ENCODE measurements around the gene ZNF460.
"Not testable (repeated sequence)": the region's sequence is repeated elsewhere in the genome, so short reads cannot be mapped to it uniquely, and the experiment has no call there.

The ZNF460 gene

GRCh38 chr19:57280165-57280961, at the start of gene ZNF460:
Gene ZNF460 (plus strand): TSS chr19:57280485. CDS start chr19:57280807, 322 bp downstream.
- Mint-ChIP-seq H3K27ac (no peak within 1 kb of the TSS), H3K9me3 (peaks cover 9% of the 10 kb centered on the region), H3K36me3 (peaks cover 46% of the 10 kb centered on the region), H3K4me3 (no peak within 1 kb of the TSS), H3K27me3 (no peaks in the 10 kb centered on the region), H3K4me1 (peaks cover 32% of the 10 kb centered on the region)
- CTCF ChIA-PET: no interaction called here
- peak; percentile 98 for DNase-seq

- CTCF ChIA-PET: no interaction called here
- Mint-ChIP-seq H3K4me1 (no peaks in the 10 kb centered on the region), H3K27me3 (no peaks in the 10 kb centered on the region), H3K4me3 (no peak overlapping the region), H3K27ac (no peak overlapping the region), H3K9me3 (peaks cover 34% of the 10 kb centered on the region), H3K36me3 (peaks cover 5% of the 10 kb centered on the region)
- no peak for DNase-seq
These were observed 48.6 kb upstream of the ZNF460 start for GRCh38 chr19:57231686-57232085.

- H3K27ac Mint-ChIP-seq: no peak overlapping the region
- no peak for DNase-seq
- H3K4me3 Mint-ChIP-seq: no peak overlapping the region
- H3K36me3 Mint-ChIP-seq: peaks cover 5% of the 10 kb centered on the region
- peaks cover 23% of the 10 kb centered on the region for H3K9me3 Mint-ChIP-seq
- CTCF ChIA-PET: no interaction called here
- no peaks in the 10 kb centered on the region for H3K27me3 Mint-ChIP-seq
- no peaks in the 10 kb centered on the region for H3K4me1 Mint-ChIP-seq
These were observed 47.1 kb upstream of the ZNF460 start for GRCh38 chr19:57233207-57233606.

- Mint-ChIP-seq H3K27me3 (no peaks in the 10 kb centered on the region), H3K4me3 (peak overlapping the region; percentile 86), H3K27ac (peak overlapping the region; percentile 98), H3K4me1 (peaks cover 24% of the 10 kb centered on the region), H3K36me3 (peaks cover 27% of the 10 kb centered on the region), H3K9me3 (peaks cover 2% of the 10 kb centered on the region)
- DNase-seq: no peak
- CTCF ChIA-PET: no interaction called here
These were observed 40.3 kb upstream of the ZNF460 start for GRCh38 chr19:57239982-57240310.

GRCh38 chr19:57240311-57241090, 39.8 kb upstream of the ZNF460 start, which contains the start of gene ZNF805:
Gene ZNF805 (plus strand): TSS chr19:57240632. CDS start chr19:57240892, 260 bp downstream.
- DNase-seq: peak; percentile 98
- H3K4me3 Mint-ChIP-seq: peak within 1 kb of the TSS; percentile 86
- CTCF ChIA-PET: no interaction called here
- peaks cover 2% of the 10 kb centered on the region for H3K9me3 Mint-ChIP-seq
- H3K27me3 Mint-ChIP-seq: no peaks in the 10 kb centered on the region
- peaks cover 24% of the 10 kb centered on the region for H3K4me1 Mint-ChIP-seq
- peak within 1 kb of the TSS; percentile 98 for H3K27ac Mint-ChIP-seq
- peaks cover 30% of the 10 kb centered on the region for H3K36me3 Mint-ChIP-seq

- Mint-ChIP-seq H3K36me3 (peaks cover 36% of the 10 kb centered on the region), H3K27me3 (no peaks in the 10 kb centered on the region), H3K4me1 (peaks cover 24% of the 10 kb centered on the region), H3K27ac (peak overlapping the region; percentile 98), H3K4me3 (peak overlapping the region; percentile 86), H3K9me3 (peaks cover 2% of the 10 kb centered on the region)
- CTCF ChIA-PET: no interaction called here
- no peak for DNase-seq
These were observed 39.1 kb upstream of the ZNF460 start for GRCh38 chr19:57241176-57241575.

GRCh38 chr19:57242821-57243220, 37.5 kb upstream of the ZNF460 start:
- Mint-ChIP-seq H3K4me3 (peak overlapping the region; percentile 21), H3K9me3 (peaks cover 2% of the 10 kb centered on the region), H3K27me3 (no peaks in the 10 kb centered on the region), H3K4me1 (peaks cover 24% of the 10 kb centered on the region), H3K27ac (no peak overlapping the region), H3K36me3 (peaks cover 53% of the 10 kb centered on the region)
- CTCF ChIA-PET: no interaction called here
- no peak for DNase-seq

GRCh38 chr19:57244513-57244912, 35.8 kb upstream of the ZNF460 start:
- H3K36me3 Mint-ChIP-seq: peaks cover 66% of the 10 kb centered on the region
- peaks cover 24% of the 10 kb centered on the region for H3K4me1 Mint-ChIP-seq
- H3K27me3 Mint-ChIP-seq: no peaks in the 10 kb centered on the region
- H3K4me3 Mint-ChIP-seq: no peak overlapping the region
- CTCF ChIA-PET: no interaction called here
- H3K9me3 Mint-ChIP-seq: no peaks in the 10 kb centered on the region
- DNase-seq: no peak
- no peak overlapping the region for H3K27ac Mint-ChIP-seq

- peaks cover 68% of the 10 kb centered on the region for H3K36me3 Mint-ChIP-seq
- peaks cover 2% of the 10 kb centered on the region for H3K9me3 Mint-ChIP-seq
- no peak for DNase-seq
- H3K4me1 Mint-ChIP-seq: peaks cover 22% of the 10 kb centered on the region
- no peaks in the 10 kb centered on the region for H3K27me3 Mint-ChIP-seq
- CTCF ChIA-PET: no interaction called here
- no peak overlapping the region for H3K4me3 Mint-ChIP-seq
- H3K27ac Mint-ChIP-seq: no peak overlapping the region
These were observed 35.2 kb upstream of the ZNF460 start for GRCh38 chr19:57245066-57245465.

- Mint-ChIP-seq H3K36me3 (peaks cover 72% of the 10 kb centered on the region), H3K27ac (no peak overlapping the region), H3K4me1 (peaks cover 17% of the 10 kb centered on the region), H3K27me3 (no peaks in the 10 kb centered on the region), H3K4me3 (no peak overlapping the region), H3K9me3 (peaks cover 8% of the 10 kb centered on the region)
- CTCF ChIA-PET: no interaction called here
- no peak for DNase-seq
These were observed 34.3 kb upstream of the ZNF460 start for GRCh38 chr19:57245959-57246358.

- no peaks in the 10 kb centered on the region for H3K27me3 Mint-ChIP-seq
- H3K36me3 Mint-ChIP-seq: peaks cover 89% of the 10 kb centered on the region
- CTCF ChIA-PET: no interaction called here
- no peak for DNase-seq
- H3K4me1 Mint-ChIP-seq: no peaks in the 10 kb centered on the region
- peaks cover 28% of the 10 kb centered on the region for H3K9me3 Mint-ChIP-seq
- no peak overlapping the region for H3K4me3 Mint-ChIP-seq
- no peak overlapping the region for H3K27ac Mint-ChIP-seq
These were observed 31.6 kb upstream of the ZNF460 start for GRCh38 chr19:57248646-57249045.

GRCh38 chr19:57249329-57249728, 31.0 kb upstream of the ZNF460 start:
- DNase-seq: no peak
- CTCF ChIA-PET: no interaction called here
- H3K4me1 Mint-ChIP-seq: no peaks in the 10 kb centered on the region
- H3K27ac Mint-ChIP-seq: no peak overlapping the region
- peaks cover 91% of the 10 kb centered on the region for H3K36me3 Mint-ChIP-seq
- H3K9me3 Mint-ChIP-seq: peaks cover 34% of the 10 kb centered on the region
- H3K4me3 Mint-ChIP-seq: no peak overlapping the region
- H3K27me3 Mint-ChIP-seq: no peaks in the 10 kb centered on the region

GRCh38 chr19:57253767-57254166, 26.5 kb upstream of the ZNF460 start:
- CTCF ChIA-PET, H3K4me1 Mint-ChIP-seq, H3K27ac Mint-ChIP-seq, H3K4me3 Mint-ChIP-seq, DNase-seq, H3K27me3 Mint-ChIP-seq: not testable (repeated sequence)
- Mint-ChIP-seq H3K36me3 (peaks cover 75% of the 10 kb centered on the region), H3K9me3 (peaks cover 57% of the 10 kb centered on the region)

- no peak overlapping the region for H3K27ac Mint-ChIP-seq
- no peaks in the 10 kb centered on the region for H3K27me3 Mint-ChIP-seq
- no peak overlapping the region for H3K4me3 Mint-ChIP-seq
- no peaks in the 10 kb centered on the region for H3K4me1 Mint-ChIP-seq
- H3K36me3 Mint-ChIP-seq: peaks cover 43% of the 10 kb centered on the region
- no peak for DNase-seq
- CTCF ChIA-PET: interaction anchor here (0.6 kb wide), 1 partner anchor 481 kb away, joined by 3 read pairs; no protein-coding TSS in a partner anchor
- peaks cover 55% of the 10 kb centered on the region for H3K9me3 Mint-ChIP-seq
These were observed 18.2 kb upstream of the ZNF460 start for GRCh38 chr19:57262044-57262443.

All from activated naive CD4-positive, alpha-beta T cell treated with anti-CD3 and anti-CD28 coated beads, Interleukin-2, amount 10 ng/mL, durations not matched to agents 7 days and 5 days (primary cell).